Measurements from ENCODE around the gene PHACTR1. TPM values are rescaled to one million over a fixed set of nuclear protein-coding genes. Genes with fewer than 3 reads are reported as not detected.

Gene PHACTR1
- total and polyA plus RNA-seq, 12 donors = 6.3 to 150 (median 79.9) TPM

- no peak for ATAC-seq
- H3K27ac ChIP-seq = no peak overlapping the region
- WGBS, 2 donors = 84 to 90% methylated on average over 7 of the region's 7 CpGs
- no peak for TF ChIP-seq CTCF (IDR thresholded peaks at IDR 0.05)
- H3K4me1 ChIP-seq = no peaks in the 10 kb centered on the region
- no peak for DNase-seq
- no peaks in the 10 kb centered on the region for H3K36me3 ChIP-seq
- H3K9me3 ChIP-seq = peaks cover 0 to 7% (median 0%) of the 10 kb centered on the region in 11 donors
- H3K4me3 ChIP-seq = no peak overlapping the region
- no peaks in the 10 kb centered on the region for H3K27me3 ChIP-seq
- intact Hi-C loops (cut with DNase I) = no loop called here
Measured at GRCh38 chr6:13247627-13248026, 531.1 kb downstream of the PHACTR1 start.

GRCh38 chr6:13248053-13248452, 531.5 kb downstream of the PHACTR1 start:
- Histone ChIP-seq H3K4me1 (peaks cover 0 to 3% (median 0%) of the 10 kb centered on the region in 9 donors), H3K36me3 (no peaks in the 10 kb centered on the region), H3K9me3 (peaks cover 0 to 7% (median 0%) of the 10 kb centered on the region in 11 donors), H3K4me3 (no peak overlapping the region), H3K27ac (no peak overlapping the region), H3K27me3 (no peaks in the 10 kb centered on the region)
- WGBS, 2 donors = 50 to 67% methylated on average over 3 of the region's 3 CpGs
- intact Hi-C loops (cut with DNase I) = no loop called here
- no peak for DNase-seq
- ATAC-seq = no peak
- no peak for TF ChIP-seq CTCF (IDR thresholded peaks at IDR 0.05)

GRCh38 chr6:13248584-13248985, 532.0 kb downstream of the PHACTR1 start:
- Histone ChIP-seq H3K9me3 (peaks cover 0 to 5% (median 0%) of the 10 kb centered on the region in 11 donors), H3K27me3 (no peaks in the 10 kb centered on the region), H3K27ac (no peak overlapping the region), H3K36me3 (peaks cover 0 to 4% (median 0%) of the 10 kb centered on the region in 9 donors), H3K4me1 (peaks cover 0 to 8% (median 0%) of the 10 kb centered on the region in 9 donors), H3K4me3 (no peak overlapping the region)
- no peak for DNase-seq
- intact Hi-C loops (cut with DNase I) = no loop called here
- 83% methylated on average over 8 of the region's 8 CpGs for WGBS, 2 donors
- TF ChIP-seq CTCF (IDR thresholded peaks at IDR 0.05) = no peak
- ATAC-seq = no peak

- H3K27me3 ChIP-seq = no peaks in the 10 kb centered on the region
- WGBS, 2 donors = 82 to 85% methylated on average over 8 of the region's 8 CpGs
- peaks cover 0 to under 1% (median 0%) of the 10 kb centered on the region in 11 donors for H3K9me3 ChIP-seq
- ATAC-seq (peak in 1 of 8 donors; percentile 18), DNase-seq (no peak)
- peaks cover 0 to 10% (median 0%) of the 10 kb centered on the region in 9 donors for H3K4me1 ChIP-seq
- H3K4me3 ChIP-seq = no peak overlapping the region
- no peak overlapping the region for H3K27ac ChIP-seq
- intact Hi-C loops (cut with DNase I) = no loop called here
- TF ChIP-seq CTCF (IDR thresholded peaks at IDR 0.05) = no peak
- H3K36me3 ChIP-seq = peaks cover 0 to 4% (median 0%) of the 10 kb centered on the region in 9 donors
Measured at GRCh38 chr6:13248994-13249393, 532.4 kb downstream of the PHACTR1 start.
